A673 (cell line): ENCODE measurements around the gene LIME1. TPM values are rescaled to one million over a fixed set of nuclear protein-coding genes. Genes with fewer than 3 reads are reported as not detected.

ENCODE experiments used
- BruUV-seq: library from RNA; stranded (reverse); fragments of 400-500 nt; replicated peaks from 2 replicates; lab custom pipeline; 2021; lab: Mats Ljungman, UMichigan
- CTCF ChIA-PET: fragments of 300-600 bp; sonication (Branson Sonifier 250); formaldehyde crosslinking; loops from one replicate; lab custom pipeline; 2022; ENCODE audit warnings: antibody characterized with exemption; lab: Charles Lee
- POLR2A ChIA-PET: fragments of 300-600 bp; sonication (Branson Sonifier 250); formaldehyde crosslinking; loops from one replicate; lab custom pipeline; 2022; ENCODE audit warnings: antibody characterized with exemption; ENCODE audit not compliant: low non-redundant PET; lab: Charles Lee
- DNase-seq: peaks from one replicate; pipeline ENCODE4 v3.0.0-alpha.2; 2015; ENCODE audit warnings: low spot score
- H3K27ac ChIP-seq: fragments of 200-600 bp; sonication (generic); 2 replicates; pipeline ENCODE4 v1.5.1; 2016; ENCODE audit warnings: mixed run types, low read depth, mild to moderate bottlenecking, mixed read lengths, antibody characterized with exemption, low read length; ENCODE audit not compliant: poor library complexity, severe bottlenecking
- H3K27me3 ChIP-seq: fragments of 200-600 bp; sonication (generic); replicated peaks from 2 replicates; pipeline ENCODE4 v1.6.1; 2017; ENCODE audit warnings: mixed run types, low read depth, mild to moderate bottlenecking, mixed read lengths, antibody characterized with exemption, low read length; ENCODE audit not compliant: insufficient read depth, poor library complexity
- H3K36me3 ChIP-seq: fragments of 200-600 bp; sonication (generic); 2 replicates; pipeline ENCODE4 v1.6.1; 2016; ENCODE audit warnings: mixed run types, mild to moderate bottlenecking, mixed read lengths, antibody characterized with exemption, low read length; ENCODE audit not compliant: insufficient read depth, poor library complexity, severe bottlenecking
- H3K4me1 ChIP-seq: fragments of 200-600 bp; sonication (generic); 2 replicates; pipeline ENCODE4 v1.6.1; 2017; ENCODE audit warnings: mixed run types, mild to moderate bottlenecking, mixed read lengths, antibody characterized with exemption, low read length; ENCODE audit not compliant: insufficient read depth, poor library complexity, severe bottlenecking
- H3K4me3 ChIP-seq: fragments of 200-600 bp; sonication (generic); 2 replicates; pipeline ENCODE4 v1.5.1; 2016; ENCODE audit warnings: low read depth, mixed run types, mild to moderate bottlenecking, mixed read lengths, low read length; ENCODE audit not compliant: poor library complexity, severe bottlenecking
- H3K9me3 ChIP-seq: fragments of 200-600 bp; sonication (generic); 2 replicates; pipeline ENCODE4 v1.6.1; 2016; ENCODE audit warnings: mixed run types, low read depth, mild to moderate bottlenecking, mixed read lengths, antibody characterized with exemption, low read length; ENCODE audit not compliant: poor library complexity, severe bottlenecking
- EZH2 ChIP-seq: fragments of 200-600 bp; sonication (generic); IDR thresholded peaks from 2 replicates; pipeline ENCODE4 v1.6.1; 2017; ENCODE audit warnings: borderline replicate concordance, low read depth, mild to moderate bottlenecking, mixed read lengths, antibody characterized with exemption, low read length; ENCODE audit not compliant: poor library complexity, severe bottlenecking
- intact Hi-C: fragments of 100-400 bp; cut with micrococcal nuclease; formaldehyde crosslinking; loops from one replicate; pipeline ENCODE4 v1.10.0; 2022; ENCODE audit not compliant: unreplicated experiment
- total RNA-seq: library from RNA; stranded (reverse); gene quantifications from 2 replicates; pipeline ENCODE4 v1.2.3, GENCODE V29; 2021
- TF ChIP-seq, protein P1 (sequence below): fragments of 300-800, 200-600 bp; sonication (generic); conservative IDR thresholded peaks from 2 replicates; pipeline ENCODE4 v1.5.1; 2017; ENCODE audit warnings: low read depth, mild to moderate bottlenecking, antibody characterized with exemption, low read length, moderate library complexity, mixed read lengths

The LIME1 gene
- total RNA-seq, 1 experiment from 2014 or later, result 16.3 TPM

DNA sequence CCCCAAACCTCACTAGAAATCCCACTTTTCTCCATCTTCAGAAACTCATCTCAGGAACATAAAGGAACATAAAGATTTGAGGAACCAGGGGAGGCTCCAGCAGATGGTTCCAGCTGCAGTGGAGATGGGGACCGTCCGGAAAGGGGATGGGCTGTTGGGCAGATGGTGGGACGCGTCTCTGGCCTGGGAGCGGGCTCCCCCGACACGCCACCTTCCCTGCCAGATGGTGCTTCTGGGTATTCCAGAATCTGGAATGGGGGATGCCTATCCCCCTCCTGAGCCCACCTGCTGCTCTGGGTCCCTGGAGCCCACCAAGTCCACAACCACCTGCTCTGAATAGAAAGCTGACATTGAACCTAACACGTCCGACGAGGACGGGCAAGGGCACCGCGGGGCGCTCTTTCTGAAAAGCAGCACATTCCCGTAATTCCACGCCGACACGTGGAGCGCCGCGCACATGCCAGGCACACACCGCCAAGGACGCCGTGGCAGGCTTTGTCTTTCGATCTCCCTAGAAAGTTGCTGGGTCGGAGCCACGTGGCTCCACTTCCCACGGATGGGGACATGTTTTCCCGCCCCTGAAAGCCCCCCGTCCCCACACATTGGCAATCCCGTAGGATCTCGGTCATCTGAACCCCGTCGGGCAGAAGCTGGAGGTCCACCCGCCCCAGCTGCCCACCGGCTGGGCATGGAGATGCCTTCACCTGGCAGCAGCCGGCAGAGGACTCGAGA is 30.4 kb downstream of the LIME1 start:
- H3K4me3 ChIP-seq, result no peak overlapping the region
- BruUV-seq, result no TSS peak
- CTCF ChIA-PET, result interaction anchor here (0.5 kb wide), 1 partner anchor 207 kb away, joined by 3 read pairs; no protein-coding TSS in a partner anchor
- DNase-seq, result no peak
- no peaks in the 10 kb centered on the region for H3K36me3 ChIP-seq
- no peaks in the 10 kb centered on the region for H3K9me3 ChIP-seq
- POLR2A ChIA-PET, result no interaction called here
- intact Hi-C loops, result no loop called here
- no peaks in the 10 kb centered on the region for H3K27me3 ChIP-seq
- no peaks in the 10 kb centered on the region for H3K4me1 ChIP-seq
- TF ChIP-seq, protein P1, sequence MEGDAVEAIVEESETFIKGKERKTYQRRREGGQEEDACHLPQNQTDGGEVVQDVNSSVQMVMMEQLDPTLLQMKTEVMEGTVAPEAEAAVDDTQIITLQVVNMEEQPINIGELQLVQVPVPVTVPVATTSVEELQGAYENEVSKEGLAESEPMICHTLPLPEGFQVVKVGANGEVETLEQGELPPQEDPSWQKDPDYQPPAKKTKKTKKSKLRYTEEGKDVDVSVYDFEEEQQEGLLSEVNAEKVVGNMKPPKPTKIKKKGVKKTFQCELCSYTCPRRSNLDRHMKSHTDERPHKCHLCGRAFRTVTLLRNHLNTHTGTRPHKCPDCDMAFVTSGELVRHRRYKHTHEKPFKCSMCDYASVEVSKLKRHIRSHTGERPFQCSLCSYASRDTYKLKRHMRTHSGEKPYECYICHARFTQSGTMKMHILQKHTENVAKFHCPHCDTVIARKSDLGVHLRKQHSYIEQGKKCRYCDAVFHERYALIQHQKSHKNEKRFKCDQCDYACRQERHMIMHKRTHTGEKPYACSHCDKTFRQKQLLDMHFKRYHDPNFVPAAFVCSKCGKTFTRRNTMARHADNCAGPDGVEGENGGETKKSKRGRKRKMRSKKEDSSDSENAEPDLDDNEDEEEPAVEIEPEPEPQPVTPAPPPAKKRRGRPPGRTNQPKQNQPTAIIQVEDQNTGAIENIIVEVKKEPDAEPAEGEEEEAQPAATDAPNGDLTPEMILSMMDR, result no peak
- no peak for TF ChIP-seq EZH2
- H3K27ac ChIP-seq, result no peak overlapping the region

DNA sequence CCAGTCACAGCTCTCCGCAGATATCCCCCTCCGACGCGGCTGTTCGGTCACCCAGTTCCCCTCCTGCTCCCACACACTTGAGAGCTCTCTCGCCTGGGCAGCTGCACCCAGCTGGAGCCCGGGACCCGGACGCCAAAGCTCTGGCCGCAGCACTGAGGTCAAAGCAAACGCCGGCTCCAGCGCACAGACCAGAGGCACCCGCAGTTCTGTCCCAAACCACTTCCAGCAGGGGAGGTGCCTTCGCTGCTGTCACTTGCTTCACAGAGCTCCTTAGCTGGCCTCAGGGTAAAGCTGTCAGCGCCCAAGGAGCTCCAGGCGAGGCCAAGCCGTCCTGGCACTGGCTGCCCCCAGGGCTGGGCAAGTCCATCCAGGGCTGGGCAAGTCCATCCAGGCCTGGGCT is 31.0 kb downstream of the LIME1 start:
- TF ChIP-seq, protein P1, result no peak
- TF ChIP-seq EZH2, result no peak
- H3K27me3 ChIP-seq, result no peaks in the 10 kb centered on the region
- H3K36me3 ChIP-seq, result no peaks in the 10 kb centered on the region
- H3K27ac ChIP-seq, result no peak overlapping the region
- no TSS peak for BruUV-seq
- no peak overlapping the region for H3K4me3 ChIP-seq
- no peaks in the 10 kb centered on the region for H3K9me3 ChIP-seq
- H3K4me1 ChIP-seq, result no peaks in the 10 kb centered on the region
- no peak for DNase-seq
- ChIA-PET CTCF (no interaction called here), POLR2A (no interaction called here)
- intact Hi-C loops, result no loop called here

DNA sequence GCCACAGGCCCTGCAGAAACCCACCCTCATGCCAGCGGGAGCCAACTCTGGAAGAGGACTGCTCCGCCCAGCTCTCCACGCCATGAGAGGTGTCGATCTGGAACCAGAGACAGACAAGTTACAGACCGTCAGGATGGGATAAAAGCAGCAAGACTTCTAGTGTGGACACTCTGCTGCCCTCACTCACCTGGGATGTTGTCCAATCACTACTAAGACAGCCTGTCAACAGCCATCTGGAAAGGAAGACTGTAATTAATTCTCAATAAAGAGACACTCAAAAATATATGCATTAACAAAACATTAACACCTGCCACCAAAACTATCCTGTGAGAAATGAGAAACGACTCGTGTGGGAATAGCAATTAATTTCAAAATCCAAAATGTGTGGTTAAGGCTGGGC is 31.4 kb downstream of the LIME1 start:
- no TSS peak for BruUV-seq
- H3K4me3 ChIP-seq, result no peak overlapping the region
- H3K27me3 ChIP-seq, result no peaks in the 10 kb centered on the region
- ChIA-PET CTCF (no interaction called here), POLR2A (no interaction called here)
- no peak for TF ChIP-seq EZH2
- TF ChIP-seq, protein P1, result no peak
- intact Hi-C loops, result no loop called here
- H3K4me1 ChIP-seq, result no peaks in the 10 kb centered on the region
- DNase-seq, result no peak
- no peaks in the 10 kb centered on the region for H3K9me3 ChIP-seq
- H3K27ac ChIP-seq, result no peak overlapping the region
- H3K36me3 ChIP-seq, result no peaks in the 10 kb centered on the region
